Fibroblast of gingiva (primary cell): ENCODE data around the gene CD300H.

Experiments used
- DNase-seq: peaks from one replicate; pipeline ENCODE4 v3.0.0-alpha.2; 2011; ENCODE audit warnings: low read depth

CD300H gene

DNA sequence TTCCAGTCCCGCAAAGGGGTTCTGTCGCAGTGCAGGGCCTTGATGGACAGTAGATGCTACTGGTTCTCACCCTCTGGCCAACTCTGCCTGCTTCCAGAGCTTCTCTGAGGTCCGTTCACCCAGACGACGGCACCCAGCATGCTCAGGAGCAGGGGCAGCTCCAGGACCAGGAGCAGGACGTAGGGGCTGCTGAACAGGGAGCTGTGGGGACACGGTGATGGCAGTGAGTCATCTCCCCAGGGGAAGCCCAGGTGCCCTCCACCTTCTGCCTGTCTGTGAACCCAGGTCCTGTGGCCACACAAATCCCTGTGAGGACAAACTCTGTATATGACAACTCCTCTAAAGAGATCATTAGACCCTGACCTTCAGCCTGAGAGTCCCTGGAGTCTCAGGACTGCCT lies 18.0 kb downstream of the CD300H start:
- DNase-seq: no peak

- no peak for DNase-seq
These were observed 19.6 kb downstream of the CD300H start for GRCh38 chr17:74547736-74548135.

DNA sequence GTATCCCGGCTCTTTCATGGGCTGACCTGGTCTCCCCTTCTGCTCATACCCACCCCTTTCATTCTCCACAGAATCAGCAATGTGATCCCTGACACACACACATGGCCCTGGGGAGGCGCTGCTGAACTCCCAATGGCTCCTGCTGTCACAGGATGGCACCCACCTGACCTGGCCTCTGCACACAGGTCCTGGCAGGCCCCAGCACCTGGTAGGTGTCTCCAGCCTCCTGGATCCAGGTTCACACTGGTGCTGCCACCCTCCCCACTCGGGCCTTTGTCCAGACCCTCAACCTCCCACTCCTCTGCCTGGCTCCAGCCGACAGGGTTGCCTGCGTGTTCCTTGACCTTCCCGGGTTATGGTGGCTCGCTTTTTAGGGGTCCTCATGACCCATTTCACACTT lies 20.0 kb downstream of the CD300H start:
- no peak for DNase-seq

DNA sequence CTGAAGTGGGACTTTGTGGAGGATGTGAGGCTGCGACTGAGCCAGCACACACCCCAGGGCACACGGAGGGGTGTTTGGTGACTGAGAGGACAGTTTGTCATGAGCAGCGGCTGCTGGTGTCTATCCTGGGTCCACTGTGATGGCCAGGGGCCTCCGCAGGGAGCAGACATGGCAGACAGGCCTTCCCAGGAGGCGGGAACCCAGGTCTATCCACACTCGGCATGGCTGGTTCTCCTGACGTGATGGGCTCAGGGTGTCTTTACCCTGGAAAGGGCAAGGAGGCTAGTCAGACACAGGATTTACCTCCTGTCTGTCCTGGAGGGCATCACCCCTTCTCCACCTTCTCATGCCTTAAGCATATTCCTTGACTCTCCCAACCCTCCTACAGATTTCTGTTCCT lies 20.7 kb downstream of the CD300H start:
- no peak for DNase-seq

GRCh38 chr17:74545843-74546230 lies 21.5 kb downstream of the CD300H start, which contains the start of gene CD300C:
CD300C (minus strand) TSS chr17:74546115; CDS start chr17:74545782, 333 bp downstream.
- DNase-seq: no peak

GRCh38 chr17:74544991-74545842 lies 22.1 kb downstream of the CD300H start:
- no peak for DNase-seq

DNA sequence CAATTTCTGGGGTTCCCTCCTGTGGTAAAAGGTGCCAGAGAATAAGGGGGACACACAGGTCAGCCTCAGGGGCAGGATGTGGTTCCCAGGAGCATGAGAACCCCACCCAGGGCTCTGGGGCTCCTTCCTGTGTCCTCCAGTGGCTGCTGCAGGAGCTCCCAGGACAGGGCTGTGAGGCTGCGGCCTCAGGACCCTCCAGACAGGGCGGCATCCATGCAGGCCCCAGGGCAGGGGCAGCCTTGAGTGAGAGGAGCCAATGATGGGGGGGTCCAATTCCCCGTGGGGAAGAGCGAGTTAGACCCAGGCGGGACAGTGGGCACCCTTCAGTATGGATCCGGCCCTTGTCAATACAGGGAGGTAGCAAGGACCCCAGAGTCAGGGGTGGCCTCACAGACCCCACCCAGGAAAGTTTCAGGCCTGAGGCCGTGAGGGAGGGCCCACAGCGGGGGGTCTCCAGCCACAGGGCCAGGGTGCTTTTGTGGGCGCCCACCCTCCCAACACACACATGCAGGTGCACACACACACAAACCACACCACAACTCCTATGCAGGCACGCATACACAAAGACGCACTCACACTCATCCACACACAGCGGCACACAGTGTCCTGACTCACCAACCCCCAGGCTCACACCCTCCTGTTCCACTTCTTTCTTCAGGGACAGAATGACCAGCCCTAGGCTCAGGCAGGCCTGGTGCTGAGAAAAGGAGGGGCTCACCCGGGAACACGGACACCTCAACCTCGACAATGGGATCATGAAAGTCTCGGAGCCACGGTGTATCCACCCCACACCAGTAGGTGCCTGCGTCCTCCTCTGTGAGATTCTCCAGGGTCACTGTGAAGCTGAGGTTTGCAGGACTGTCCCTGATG lies 23.2 kb downstream of the CD300H start:
- DNase-seq: no peak

DNA sequence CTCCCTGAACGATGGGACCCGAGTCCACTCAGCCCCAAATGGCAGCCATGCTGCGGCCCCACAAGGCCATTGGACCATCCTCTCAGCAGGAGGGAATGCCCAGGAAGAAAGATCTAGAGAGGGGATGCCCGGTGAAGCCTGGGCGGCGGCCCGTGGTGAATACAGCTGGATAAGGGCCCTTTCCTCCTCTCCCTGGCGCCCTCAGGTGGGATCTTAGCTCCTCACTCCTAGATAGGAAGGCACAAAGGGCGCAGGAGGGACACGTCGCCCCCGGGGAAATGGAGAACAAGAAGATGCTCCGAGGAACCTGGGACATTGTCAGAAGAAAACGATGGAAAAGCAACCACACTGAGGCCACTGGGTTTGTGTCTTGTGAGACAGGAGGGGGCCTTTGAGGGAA lies 23.9 kb downstream of the CD300H start:
- DNase-seq: no peak

DNA sequence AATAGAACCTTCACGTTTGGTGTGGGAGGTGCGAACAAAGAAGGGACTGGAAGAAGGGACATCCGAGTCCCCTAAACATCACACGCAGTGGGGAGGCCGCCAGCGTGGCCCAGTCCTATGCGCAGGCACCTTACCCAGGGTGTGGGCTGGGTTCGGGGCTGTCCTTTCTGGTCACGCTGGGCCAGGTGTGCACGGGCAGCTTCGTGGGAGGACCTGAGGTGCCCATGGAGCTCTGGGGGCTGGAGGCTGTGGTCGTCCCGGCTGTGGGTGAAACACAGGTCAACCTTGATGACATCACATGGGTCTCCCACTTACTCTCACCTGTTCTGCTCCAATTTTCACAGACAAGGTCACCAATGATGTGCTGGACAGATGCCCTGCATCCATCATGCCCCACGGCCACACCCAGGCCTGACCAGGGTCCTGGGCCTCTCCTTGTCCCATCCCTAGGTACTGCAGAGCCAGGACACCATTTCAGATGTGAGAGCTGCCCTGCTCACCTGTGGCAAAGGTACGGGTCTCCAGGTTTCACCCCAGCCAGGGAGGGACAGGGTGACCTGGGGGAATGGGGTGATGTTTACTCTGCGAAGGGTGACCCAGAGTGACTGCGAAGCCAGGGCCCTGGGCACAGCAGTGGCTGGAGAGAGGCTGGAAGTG lies 24.5 kb downstream of the CD300H start:
- no peak for DNase-seq

- DNase-seq: no peak
These were observed 25.1 kb downstream of the CD300H start for GRCh38 chr17:74542166-74542565.

DNA sequence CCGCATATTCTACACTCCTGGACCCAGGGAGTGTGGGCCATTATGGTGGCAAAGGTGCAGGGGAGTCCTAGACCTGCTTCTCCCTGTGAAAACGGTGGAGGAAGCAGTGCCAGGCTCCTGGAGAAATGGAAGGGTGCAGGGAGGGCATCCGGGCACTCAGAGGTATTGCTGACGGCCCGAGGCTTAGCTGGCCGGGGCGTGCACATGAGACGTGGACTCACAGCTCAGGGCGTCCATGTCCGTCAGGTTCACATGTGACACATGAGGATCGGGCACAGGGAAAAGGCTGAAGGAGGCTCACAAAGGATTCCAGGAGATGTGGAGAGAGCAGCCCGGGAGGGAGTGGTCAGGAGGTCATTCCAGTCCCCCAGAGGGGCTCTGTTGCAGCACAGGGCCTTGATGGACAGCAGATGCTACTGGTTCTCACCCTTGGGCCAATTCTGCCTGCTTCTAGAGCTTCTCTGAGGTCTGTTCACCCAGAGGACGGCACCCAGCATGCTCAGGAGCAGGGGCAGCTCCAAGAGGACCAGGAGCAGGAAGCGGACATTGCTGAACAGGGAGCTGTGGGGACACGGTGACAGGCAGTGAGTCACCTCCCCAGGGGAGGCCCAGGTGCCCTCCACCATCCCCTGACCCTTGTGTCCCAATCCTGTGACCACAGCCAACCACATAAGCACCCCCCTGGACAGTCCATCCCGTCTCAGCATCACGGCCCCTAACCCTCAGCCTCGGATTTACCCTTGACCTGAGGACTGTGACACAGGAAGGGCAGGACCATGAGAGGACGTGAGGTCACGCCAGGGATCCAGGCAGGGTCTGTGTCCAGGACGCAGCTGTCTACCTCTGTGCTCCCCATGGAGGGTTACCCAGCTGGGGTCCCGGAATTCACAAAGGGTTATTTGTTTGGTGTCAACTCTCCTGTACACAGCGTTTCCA lies 25.9 kb downstream of the CD300H start:
- DNase-seq: no peak

GRCh38 chr17:74539281-74539820 lies 28.0 kb downstream of the CD300H start:
- no peak for DNase-seq

DNA sequence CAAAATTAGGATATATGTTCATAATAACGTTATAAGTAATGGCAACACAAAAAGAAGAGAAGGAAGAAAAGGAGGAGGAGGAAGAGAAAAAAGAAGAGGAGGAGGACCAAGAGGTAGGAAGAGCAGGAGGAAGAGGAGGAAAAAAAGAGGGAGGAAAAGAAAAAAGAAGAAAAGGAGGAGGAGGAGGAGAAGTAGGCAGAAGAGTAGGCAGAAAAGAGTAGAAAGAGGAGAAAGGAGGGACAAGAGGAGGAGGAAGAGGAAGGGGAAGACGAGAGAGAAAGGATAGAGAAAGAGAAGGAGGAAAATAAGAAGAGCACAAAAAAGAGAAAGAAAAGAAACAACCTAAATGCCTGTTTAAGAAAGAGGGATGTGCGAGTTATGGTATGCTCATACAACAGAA lies 30.4 kb downstream of the CD300H start:
- no peak for DNase-seq

DNA sequence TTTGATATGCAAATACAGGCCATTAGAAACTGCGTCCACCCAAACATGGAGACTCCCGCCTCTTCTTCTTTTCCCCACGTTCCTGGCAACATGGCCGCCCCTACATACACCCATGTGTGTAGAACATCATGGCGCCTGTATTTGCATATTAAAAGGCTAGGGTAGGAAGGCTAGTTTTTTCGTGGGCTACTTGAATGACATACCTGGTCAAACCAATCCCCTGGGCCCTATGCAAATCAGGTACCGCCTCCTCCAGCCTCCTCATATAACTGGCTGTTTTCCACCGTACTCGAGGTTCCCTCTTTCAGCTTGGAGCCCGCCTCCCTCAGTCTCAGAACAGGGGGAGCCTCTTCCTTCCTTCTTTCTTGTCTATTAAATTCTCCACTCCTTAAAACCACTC lies 35.2 kb downstream of the CD300H start:
- no peak for DNase-seq

DNA sequence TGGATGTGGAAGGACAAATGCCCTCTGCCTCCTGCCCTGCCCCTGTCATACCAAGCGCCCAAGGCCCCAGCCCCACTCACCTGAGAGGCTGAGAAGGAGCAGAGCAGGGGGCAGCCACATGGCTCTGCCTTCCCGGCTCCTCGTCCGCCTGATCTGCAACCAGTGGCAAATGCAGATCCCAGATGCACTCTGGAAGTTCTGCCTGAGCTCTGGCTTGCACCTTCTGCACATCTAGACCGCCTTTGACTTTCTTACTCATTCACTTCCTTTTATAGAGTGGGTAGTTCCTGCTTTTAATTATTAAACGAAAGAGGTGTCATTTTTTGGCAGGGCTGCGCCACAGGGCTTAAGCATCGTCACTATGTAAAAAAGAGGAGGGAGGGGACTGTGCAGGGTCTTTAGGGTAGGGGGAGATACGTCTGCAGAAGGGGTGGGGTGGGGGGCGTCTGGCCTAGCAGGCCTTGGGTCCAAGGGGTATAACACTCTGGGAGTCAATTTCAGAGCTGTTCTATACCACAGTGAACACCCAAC lies 36.0 kb downstream of the CD300H start, which contains the start of gene CD300LB:
CD300LB (minus strand) TSS at position 245 of the 531 bp plus-strand sequence; CDS start at position 120, 125 bp downstream.
- no peak for DNase-seq

DNA sequence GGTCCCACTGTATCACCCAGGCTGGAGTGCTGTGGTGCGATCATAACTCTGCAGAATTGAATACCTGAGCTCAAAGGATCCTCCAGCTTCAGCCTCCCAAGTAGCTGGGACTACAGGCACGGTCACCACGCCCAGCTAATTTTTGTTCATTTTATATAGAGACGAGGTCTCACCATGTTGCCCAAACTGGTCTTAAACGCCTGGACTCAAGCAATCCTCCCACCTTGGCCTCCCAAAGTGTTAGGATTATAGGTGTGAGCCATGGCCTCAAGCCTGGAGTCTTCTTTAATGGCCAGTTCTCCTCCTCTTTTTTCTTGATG lies 36.5 kb downstream of the CD300H start:
- DNase-seq: no peak

DNA sequence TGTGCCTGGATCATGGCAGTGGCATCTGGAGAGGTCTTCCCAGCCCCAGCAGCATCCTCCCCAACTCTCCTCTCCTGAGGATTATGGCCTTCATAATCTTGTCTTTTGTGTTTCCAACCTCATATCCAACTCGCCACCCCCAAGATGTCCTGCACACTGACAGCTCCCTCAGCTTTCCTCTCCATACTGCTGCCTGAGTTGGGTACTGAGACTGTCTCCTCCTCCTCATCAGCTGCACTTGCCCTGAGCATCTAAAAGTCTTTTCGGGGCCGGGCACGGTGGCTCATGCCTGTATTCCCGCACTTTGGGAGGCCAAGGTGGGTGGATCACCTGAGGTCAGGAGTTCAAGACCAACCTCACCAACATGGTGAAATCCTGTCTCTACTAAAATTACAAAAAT lies 38.1 kb downstream of the CD300H start:
- no peak for DNase-seq

DNA sequence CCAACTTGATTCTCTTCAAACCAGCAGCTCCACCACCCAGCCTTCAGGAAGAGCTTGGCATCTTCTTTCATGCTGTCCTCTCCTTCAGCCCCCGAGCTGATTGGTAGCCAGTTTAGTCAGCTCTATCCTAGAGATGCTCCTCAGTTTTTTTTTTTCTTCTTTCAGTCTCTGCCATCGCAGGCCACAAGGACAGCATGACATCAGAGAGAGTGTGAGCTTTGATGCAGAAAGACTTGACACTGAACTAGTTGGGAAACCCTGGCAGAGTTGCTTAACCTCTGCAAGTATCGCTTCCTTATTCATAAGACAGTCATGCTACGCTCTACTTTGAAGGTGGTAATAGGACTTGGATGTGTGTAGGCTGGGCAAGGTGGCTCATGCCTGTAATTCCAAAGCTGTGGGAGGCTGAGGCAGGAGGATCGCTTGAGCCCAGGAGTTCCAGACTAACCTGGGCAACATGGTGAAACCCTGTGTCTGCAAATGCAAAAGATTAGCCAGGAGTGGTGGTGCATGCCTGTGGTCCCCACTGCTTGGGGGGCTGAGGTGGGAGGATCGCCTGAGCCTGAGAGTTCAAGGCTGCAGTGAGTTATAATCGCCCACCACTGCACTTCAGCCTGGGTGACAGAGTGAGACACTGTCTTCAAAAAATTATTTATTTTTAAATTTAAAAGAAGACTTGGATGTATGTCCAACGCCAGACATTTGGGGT lies 38.7 kb downstream of the CD300H start:
- DNase-seq: no peak

GRCh38 chr17:74527756-74528155 lies 39.6 kb downstream of the CD300H start:
- DNase-seq: no peak

- DNase-seq: no peak
These were observed 40.2 kb downstream of the CD300H start for GRCh38 chr17:74527081-74527480.
